Activated CD8-positive, alpha-beta memory T cell treated with anti-CD3 and anti-CD28 coated beads, Interleukin-2, amount 10 ng/mL, durations not matched to agents 7 days and 5 days (primary cell): ENCODE results near the gene PLEKHM3. TPM values are rescaled to one million over a fixed set of nuclear protein-coding genes. Genes with fewer than 3 reads are reported as not detected.

Source experiments
- ATAC-seq: fragments of 150-1000 bp; cut with Tn5 transposase; one replicate; pipeline ENCODE4 v1.10.0; 2021; ENCODE audit warnings: moderate library complexity
- CTCF ChIA-PET: fragments of 350-600 bp; sonication (Branson Sonifier 250); formaldehyde crosslinking; loops from one replicate; lab custom pipeline; 2021; ENCODE audit warnings: antibody characterized with exemption; lab: Charles Lee
- DNase-seq: peaks from one replicate; pipeline ENCODE4 v3.0.0-alpha.2; 2020
- H3K27ac Mint-ChIP-seq: one replicate; pipeline ENCODE4 v1.8.0; 2021; ENCODE audit warnings: mild to moderate bottlenecking, mixed read lengths
- H3K27me3 Mint-ChIP-seq: one replicate; pipeline ENCODE4 v1.8.0; 2021; ENCODE audit warnings: mixed read lengths
- H3K36me3 Mint-ChIP-seq: one replicate; pipeline ENCODE4 v1.8.0; 2021; ENCODE audit warnings: mild to moderate bottlenecking, mixed read lengths
- H3K4me1 Mint-ChIP-seq: one replicate; pipeline ENCODE4 v1.8.0; 2021; ENCODE audit warnings: mixed read lengths
- H3K4me3 Mint-ChIP-seq: one replicate; pipeline ENCODE4 v1.8.0; 2021; ENCODE audit warnings: mild to moderate bottlenecking, moderate library complexity, mixed read lengths
- H3K9me3 Mint-ChIP-seq: one replicate; pipeline ENCODE4 v1.8.0; 2022; ENCODE audit warnings: low read depth, mixed read lengths
- total RNA-seq, 2 experiments: library from RNA; stranded (reverse); gene quantifications; one replicate each; pipeline ENCODE4 v1.2.3, GENCODE V29; 2021

PLEKHM3 gene
- total RNA-seq, 2 experiments from 2014 or later = 4.7 to 5.1 TPM

DNA sequence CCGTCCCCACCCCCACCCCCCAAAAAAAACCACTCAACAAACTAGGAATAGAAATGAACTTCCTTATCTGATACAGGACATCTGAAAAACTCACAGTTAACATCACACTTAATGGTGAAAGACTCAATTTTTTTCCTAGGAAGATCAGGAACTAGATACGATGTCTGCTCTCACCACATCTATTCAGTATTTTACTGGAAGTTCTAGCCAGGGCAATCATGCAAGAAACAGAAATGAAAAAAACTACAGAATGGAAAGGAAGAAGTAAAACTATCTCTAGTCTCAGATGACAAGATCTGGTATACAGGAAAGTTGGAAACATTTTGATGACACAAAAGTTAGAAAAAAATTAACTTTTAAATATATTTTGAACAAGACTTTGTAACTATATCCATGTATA is 141.2 kb downstream of the PLEKHM3 start:
- CTCF ChIA-PET = no interaction called here
- DNase-seq = no peak
- Mint-ChIP-seq H3K4me3 (no peak overlapping the region), H3K27me3 (no peaks in the 10 kb centered on the region), H3K27ac (no peak overlapping the region), H3K36me3 (no peaks in the 10 kb centered on the region), H3K9me3 (no peaks in the 10 kb centered on the region), H3K4me1 (peaks cover 1% of the 10 kb centered on the region)
- ATAC-seq = no peak

DNA sequence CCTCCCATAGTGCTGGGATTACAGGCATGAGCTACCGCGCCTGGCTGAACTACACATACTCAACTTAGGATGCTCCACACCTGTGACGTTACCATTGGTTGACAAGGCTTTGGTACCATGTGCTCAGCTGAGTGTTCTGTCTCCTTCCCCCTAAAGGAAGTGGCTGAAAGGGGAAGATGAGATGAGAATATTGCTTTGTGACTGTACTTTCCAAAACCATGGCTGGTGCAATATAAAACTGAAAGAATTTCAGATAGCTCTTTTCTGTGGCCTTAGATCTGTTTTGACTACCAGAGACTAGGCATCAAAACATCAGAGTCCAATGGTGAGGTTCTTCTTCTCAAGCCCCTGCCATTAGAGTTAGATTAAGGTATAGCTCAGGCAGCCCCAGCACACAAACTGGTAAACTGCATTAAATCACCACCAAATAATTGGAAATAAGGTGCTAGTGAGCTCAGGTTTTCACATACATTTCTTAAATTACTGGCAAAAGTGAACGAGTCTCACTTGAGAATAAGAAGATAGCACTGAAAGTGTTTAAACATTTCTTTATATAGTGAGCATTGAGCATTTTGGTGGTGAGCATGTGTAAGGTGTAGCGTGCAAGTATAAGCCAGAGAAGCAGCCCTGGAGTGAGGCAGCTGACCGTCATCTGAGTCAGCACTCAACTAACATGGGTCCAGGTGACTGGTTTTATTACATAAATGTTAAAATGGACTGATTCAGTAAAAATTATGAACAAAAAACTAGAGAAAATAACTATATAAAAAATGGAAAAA is 142.1 kb downstream of the PLEKHM3 start:
- Mint-ChIP-seq H3K36me3 (no peaks in the 10 kb centered on the region), H3K4me3 (no peak overlapping the region), H3K4me1 (peaks cover 1% of the 10 kb centered on the region), H3K27ac (no peak overlapping the region), H3K27me3 (no peaks in the 10 kb centered on the region), H3K9me3 (no peaks in the 10 kb centered on the region)
- DNase-seq (no peak), ATAC-seq (no peak)
- CTCF ChIA-PET = no interaction called here

DNA sequence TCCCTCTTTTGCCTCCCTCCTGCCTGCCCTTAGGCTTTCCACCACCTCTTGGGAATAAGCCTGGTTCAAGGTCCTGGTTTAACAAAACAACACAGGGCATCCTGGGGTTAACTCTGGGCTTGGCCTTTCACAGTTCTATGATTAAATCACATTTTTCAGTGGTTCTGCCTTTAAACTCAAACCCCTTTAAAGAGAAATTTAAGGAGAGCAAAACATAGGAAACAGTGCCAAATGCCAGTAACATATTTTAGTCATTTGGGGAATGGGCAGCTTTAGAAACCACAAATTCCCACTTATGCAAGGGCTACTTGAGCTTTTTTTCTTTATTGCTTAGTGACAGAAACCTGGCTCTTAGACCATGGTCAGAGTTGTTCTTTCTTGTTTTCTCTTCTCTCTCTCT is 143.4 kb downstream of the PLEKHM3 start:
- DNase-seq (no peak), ATAC-seq (no peak)
- peaks cover 1% of the 10 kb centered on the region for H3K4me1 Mint-ChIP-seq
- H3K27me3 Mint-ChIP-seq = no peaks in the 10 kb centered on the region
- H3K9me3 Mint-ChIP-seq = no peaks in the 10 kb centered on the region
- H3K36me3 Mint-ChIP-seq = no peaks in the 10 kb centered on the region
- no peak overlapping the region for H3K27ac Mint-ChIP-seq
- CTCF ChIA-PET = no interaction called here
- H3K4me3 Mint-ChIP-seq = no peak overlapping the region

DNA sequence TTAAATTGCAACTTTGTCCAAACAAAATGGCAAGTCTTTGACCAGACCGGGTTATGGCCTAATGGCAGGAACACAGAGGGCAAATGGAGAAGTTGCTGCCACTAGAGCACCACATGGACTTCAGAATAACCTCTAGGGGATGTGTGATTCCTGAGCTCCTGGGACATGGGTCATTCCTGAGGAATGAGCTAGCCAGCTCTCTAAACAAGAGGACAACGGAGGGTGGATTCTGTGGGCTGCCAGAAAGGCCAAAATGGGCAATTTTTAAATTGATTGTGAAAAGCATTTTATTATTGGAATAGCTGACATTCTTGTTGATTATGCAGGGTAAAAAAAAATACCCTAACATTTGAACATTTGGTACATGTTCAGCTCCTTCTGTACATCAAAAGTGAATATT is 145.8 kb downstream of the PLEKHM3 start:
- Mint-ChIP-seq H3K9me3 (no peaks in the 10 kb centered on the region), H3K36me3 (no peaks in the 10 kb centered on the region), H3K27ac (no peak overlapping the region), H3K27me3 (no peaks in the 10 kb centered on the region), H3K4me3 (no peak overlapping the region), H3K4me1 (peaks cover 1% of the 10 kb centered on the region)
- ATAC-seq (no peak), DNase-seq (no peak)
- CTCF ChIA-PET = no interaction called here

DNA sequence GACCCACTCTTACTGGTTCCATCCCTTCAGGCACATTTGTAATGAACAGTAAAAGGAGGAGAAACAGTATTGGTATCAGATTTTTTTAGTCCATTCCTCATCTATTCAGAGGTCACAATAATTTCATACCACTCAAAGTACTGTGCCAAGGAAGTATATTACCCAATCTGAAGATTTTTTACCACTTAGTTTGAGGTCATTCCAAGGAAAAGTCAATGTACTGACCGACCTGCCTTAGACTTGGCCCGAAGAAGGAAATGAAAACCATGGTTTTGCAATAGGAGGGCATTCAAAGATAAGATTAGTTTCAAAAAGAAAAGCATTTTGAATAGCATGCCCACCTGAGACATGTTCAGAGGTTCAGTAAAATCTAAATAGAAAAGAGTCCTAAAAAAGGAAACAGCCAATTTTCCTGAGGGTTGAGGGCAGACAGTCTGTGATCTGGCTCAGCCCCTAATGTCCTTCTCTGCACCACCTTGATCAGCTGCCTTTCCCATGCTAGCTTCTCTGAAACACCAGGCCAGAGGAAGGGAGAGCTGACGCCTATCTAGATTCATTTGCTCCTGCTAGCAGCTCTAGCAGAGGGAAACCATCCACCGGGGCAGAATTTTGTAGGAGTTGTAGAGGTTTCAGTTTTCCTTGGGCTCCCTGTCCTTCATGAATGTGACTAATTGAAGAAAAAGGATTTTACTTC is 148.3 kb downstream of the PLEKHM3 start:
- ATAC-seq = no peak
- CTCF ChIA-PET = no interaction called here

DNA sequence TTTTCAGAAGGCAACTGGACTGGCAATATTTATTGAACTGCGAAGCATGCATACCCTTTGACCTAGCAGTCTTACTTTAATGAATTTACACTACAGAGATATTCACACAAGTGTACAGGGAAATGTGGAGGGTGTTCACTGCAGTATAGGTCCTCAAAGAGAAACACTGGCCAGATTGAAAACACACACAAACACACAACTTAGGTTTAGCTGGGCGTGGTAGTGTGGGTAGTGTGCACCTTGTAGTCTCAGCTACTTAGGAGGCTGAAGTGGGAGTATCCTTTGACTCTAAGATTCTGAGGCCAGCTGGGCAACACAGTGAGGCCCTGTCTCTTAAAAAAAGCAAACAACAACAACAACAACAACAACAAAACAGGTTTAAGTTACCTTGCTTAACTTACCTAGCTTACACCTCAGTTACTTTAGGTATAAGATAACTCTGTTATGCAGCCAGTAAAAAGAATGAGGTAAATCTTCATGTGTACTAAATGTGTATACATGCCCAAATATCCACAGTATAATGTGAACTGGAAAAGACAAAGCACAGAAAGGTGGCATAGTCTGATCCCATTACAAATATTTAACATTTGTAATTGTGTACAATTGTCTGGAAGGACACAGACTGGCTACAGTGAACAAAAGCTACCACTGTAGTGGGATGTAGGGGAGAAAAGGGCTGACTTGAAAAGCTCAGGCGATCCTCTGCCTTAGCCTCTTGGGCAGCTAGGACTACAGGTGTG is 149.7 kb downstream of the PLEKHM3 start:
- no peaks in the 10 kb centered on the region for H3K4me1 Mint-ChIP-seq
- no peaks in the 10 kb centered on the region for H3K9me3 Mint-ChIP-seq
- CTCF ChIA-PET = no interaction called here
- H3K4me3 Mint-ChIP-seq = no peak overlapping the region
- no peak overlapping the region for H3K27ac Mint-ChIP-seq
- H3K36me3 Mint-ChIP-seq = no peaks in the 10 kb centered on the region
- ATAC-seq (no peak), DNase-seq (no peak)
- no peaks in the 10 kb centered on the region for H3K27me3 Mint-ChIP-seq

More for the DNA sequence above, 148.3 kb downstream of the PLEKHM3 start:
- Mint-ChIP-seq H3K36me3 (no peaks in the 10 kb centered on the region), H3K4me1 (no peaks in the 10 kb centered on the region), H3K27ac (no peak overlapping the region), H3K4me3 (no peak overlapping the region), H3K9me3 (no peaks in the 10 kb centered on the region), H3K27me3 (no peaks in the 10 kb centered on the region)
- DNase-seq = no peak

DNA sequence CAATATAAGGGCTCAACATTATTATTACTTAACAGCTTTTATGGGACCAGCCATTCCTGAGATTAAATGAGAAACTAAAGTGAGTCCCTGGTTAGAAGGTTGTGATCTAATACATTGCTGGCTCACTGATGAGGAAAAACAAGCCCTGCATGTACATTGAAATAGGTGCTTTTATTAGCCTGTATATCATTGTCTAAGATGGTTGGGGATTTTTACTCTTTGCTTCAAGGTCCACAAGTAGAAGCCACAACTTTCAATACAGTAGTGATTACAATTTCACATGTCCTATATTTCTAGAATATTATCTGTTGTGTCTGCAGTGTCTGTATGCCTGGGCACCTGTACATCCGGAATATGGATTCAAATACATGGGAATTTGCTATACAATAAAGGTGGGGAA is 151.5 kb downstream of the PLEKHM3 start:
- H3K27me3 Mint-ChIP-seq = no peaks in the 10 kb centered on the region
- no peaks in the 10 kb centered on the region for H3K9me3 Mint-ChIP-seq
- ATAC-seq = no peak
- H3K36me3 Mint-ChIP-seq = no peaks in the 10 kb centered on the region
- H3K4me1 Mint-ChIP-seq = peaks cover 4% of the 10 kb centered on the region
- no peak overlapping the region for H3K4me3 Mint-ChIP-seq
- DNase-seq = no peak
- H3K27ac Mint-ChIP-seq = no peak overlapping the region
- CTCF ChIA-PET = no interaction called here

DNA sequence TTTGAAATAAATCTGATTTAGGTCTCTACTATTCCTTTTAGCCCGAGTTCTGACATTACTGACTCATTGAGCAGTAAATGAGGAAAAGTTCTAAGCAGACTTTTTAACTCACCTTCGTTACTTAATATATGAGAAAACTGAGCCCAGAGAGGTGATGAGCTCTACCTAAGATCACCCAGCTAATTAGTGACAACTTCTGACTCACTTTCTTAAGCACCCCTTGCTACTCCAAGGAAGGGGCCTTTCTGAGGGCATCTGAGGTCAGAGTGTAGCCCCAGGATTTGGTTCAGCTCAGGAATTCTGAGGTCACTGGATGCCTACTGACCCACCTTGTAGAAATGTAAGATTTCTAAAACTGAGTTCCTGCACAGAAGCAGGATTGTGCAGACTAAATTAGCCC is 153.4 kb downstream of the PLEKHM3 start:
- Mint-ChIP-seq H3K9me3 (no peaks in the 10 kb centered on the region), H3K27ac (no peak overlapping the region), H3K36me3 (no peaks in the 10 kb centered on the region), H3K4me3 (no peak overlapping the region), H3K27me3 (no peaks in the 10 kb centered on the region), H3K4me1 (peaks cover 4% of the 10 kb centered on the region)
- ATAC-seq (no peak), DNase-seq (no peak)
- CTCF ChIA-PET = no interaction called here

DNA sequence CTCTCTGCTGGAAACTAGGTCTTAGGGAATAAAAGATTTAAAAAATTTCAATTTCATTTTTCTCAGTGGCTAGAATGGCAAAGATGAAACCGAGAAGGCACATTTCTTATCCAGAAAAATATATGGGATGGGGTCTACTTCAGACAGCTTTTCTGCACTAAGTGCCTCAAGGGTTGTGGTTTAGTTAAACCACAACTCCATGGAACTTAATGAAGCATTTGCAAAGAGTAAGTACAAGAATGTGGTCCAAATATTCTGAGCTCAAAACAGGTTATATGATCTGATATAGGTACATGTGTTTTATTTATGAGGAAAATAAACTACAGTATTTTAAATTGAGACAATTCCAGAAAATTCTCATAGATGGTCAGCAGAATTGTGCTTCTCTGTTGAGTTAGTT is 153.8 kb downstream of the PLEKHM3 start:
- Mint-ChIP-seq H3K4me3 (no peak overlapping the region), H3K27ac (no peak overlapping the region), H3K9me3 (no peaks in the 10 kb centered on the region), H3K36me3 (no peaks in the 10 kb centered on the region), H3K4me1 (peaks cover 4% of the 10 kb centered on the region), H3K27me3 (no peaks in the 10 kb centered on the region)
- ATAC-seq = no peak
- DNase-seq = no peak
- CTCF ChIA-PET = no interaction called here

DNA sequence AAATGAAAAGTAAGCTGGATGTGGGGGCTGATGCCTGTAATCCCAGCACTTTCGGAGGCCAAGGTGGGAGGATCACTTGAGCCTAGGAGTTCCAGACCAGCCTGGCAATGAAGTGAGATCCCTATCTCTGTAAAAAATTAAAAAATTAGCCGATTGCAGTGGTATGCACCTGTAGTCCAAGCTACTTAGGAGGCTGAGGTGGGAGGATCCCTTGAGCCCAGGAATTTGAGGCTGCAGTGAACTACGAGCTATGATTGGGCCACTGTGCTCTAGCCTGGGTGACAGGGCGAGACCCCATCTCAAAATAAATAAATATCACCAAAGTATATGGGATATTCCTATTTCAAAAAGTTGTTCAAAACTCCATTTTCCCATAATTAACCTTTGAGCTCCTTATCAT is 154.5 kb downstream of the PLEKHM3 start:
- peaks cover 4% of the 10 kb centered on the region for H3K4me1 Mint-ChIP-seq
- ATAC-seq (no peak), DNase-seq (no peak)
- no peak overlapping the region for H3K27ac Mint-ChIP-seq
- no peaks in the 10 kb centered on the region for H3K36me3 Mint-ChIP-seq
- no peaks in the 10 kb centered on the region for H3K9me3 Mint-ChIP-seq
- CTCF ChIA-PET = no interaction called here
- H3K4me3 Mint-ChIP-seq = no peak overlapping the region
- H3K27me3 Mint-ChIP-seq = no peaks in the 10 kb centered on the region

DNA sequence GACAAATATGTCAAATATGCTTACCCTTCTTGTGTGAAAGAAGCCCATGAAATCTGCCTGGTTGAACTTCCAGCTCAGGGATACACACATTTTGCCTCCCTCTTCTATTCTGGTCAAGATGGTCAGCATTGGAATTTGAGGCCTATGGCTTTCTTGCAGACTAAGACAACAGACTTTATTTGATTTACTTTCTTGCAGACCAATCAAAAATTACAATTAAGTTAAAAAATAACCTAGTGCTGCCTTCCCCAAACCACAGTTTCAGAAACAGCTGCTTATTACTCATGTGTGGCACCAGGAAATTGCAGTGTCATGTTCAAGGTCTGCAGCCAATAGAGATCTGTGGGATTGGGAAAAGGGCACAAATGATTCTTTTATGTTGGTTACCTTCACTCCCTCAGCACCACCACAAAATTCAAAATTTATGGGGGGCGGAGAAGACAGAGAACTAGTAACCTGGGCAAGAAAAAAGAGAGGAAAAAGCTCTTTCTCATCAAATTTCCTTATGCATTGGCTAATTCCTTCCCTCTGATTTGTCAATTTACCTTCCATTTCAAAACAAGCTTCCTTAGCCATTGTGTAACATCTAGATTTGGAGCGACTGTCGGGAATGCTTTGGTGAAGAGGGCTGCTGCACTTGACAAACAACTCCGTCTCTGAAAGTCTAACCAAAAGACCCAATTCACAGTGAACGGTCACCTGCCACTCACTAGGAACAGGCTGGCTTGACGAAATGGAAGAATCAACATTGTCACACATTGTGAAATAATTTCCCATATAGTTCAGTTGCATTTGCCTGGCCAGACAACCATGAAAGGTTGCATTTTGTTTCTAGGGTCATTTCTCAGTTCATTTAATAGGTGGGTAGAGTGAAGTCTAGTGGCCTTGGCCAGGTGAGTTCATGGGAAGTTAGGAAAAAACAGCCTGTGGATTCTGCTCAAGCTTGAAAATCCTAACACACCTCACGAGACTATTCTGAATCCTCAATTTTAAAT is 155.2 kb downstream of the PLEKHM3 start:
- Mint-ChIP-seq H3K36me3 (no peaks in the 10 kb centered on the region), H3K4me3 (no peak overlapping the region), H3K9me3 (no peaks in the 10 kb centered on the region), H3K27ac (no peak overlapping the region), H3K4me1 (peaks cover 4% of the 10 kb centered on the region), H3K27me3 (no peaks in the 10 kb centered on the region)
- ATAC-seq = no peak
- CTCF ChIA-PET = no interaction called here
- DNase-seq = no peak

DNA sequence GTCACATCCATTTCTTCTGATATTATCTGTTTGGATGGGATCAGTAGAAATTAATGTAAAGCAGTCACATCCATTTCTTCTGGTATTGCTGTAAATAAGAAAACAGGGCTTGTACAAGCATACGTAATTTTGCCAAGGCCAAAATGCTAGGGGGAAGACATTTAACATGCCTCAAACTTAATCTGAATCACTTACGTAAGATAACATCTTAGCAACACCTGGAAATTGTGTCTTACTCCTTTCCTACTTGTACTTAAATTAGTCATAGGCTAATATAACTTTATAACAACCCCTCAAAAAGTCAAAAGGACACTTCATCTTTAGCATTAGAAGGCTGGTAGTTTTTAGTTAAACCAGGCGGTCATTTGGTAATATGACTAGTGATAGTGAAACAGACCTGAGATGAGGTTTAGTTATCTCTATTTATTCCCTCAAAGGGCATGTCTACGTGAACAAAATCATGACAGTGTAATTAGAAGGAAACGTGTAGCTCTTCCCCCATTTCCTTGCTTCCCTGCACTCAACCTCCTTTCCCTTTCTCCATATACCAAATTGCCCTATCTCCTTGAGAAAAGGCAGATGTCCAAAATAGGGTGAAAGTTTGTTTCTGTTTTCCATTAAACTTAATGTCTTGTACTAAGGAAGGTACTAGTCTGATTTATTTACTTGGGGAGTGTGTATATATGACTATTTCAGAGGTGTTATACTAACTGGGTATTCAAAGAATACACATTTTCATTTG is 156.3 kb downstream of the PLEKHM3 start:
- no peak overlapping the region for H3K4me3 Mint-ChIP-seq
- ATAC-seq (no peak), DNase-seq (no peak)
- CTCF ChIA-PET = no interaction called here
- H3K4me1 Mint-ChIP-seq = peaks cover 4% of the 10 kb centered on the region
- H3K36me3 Mint-ChIP-seq = no peaks in the 10 kb centered on the region
- H3K27me3 Mint-ChIP-seq = no peaks in the 10 kb centered on the region
- no peaks in the 10 kb centered on the region for H3K9me3 Mint-ChIP-seq
- H3K27ac Mint-ChIP-seq = no peak overlapping the region
